ENCODE measurements around the gene DOCK9.

- TF ChIP-seq CTCF (IDR thresholded peaks at IDR 0.05) (no peak), EP300 (IDR thresholded peaks at IDR 0.05) (no peak)
Observed at GRCh38 chr13:98967491-98967890, 10.4 kb downstream of the DOCK9 start.

All from ovary (tissue), 3 donors.